Measurements from ENCODE around the gene ARID5B. TPM values are rescaled to one million over a fixed set of nuclear protein-coding genes. Genes with fewer than 3 reads are reported as not detected.

Gene ARID5B
- total and polyA plus RNA-seq, 5 donors from 2014 or later: 58.1 to 169 (median 64.0) TPM

DNA sequence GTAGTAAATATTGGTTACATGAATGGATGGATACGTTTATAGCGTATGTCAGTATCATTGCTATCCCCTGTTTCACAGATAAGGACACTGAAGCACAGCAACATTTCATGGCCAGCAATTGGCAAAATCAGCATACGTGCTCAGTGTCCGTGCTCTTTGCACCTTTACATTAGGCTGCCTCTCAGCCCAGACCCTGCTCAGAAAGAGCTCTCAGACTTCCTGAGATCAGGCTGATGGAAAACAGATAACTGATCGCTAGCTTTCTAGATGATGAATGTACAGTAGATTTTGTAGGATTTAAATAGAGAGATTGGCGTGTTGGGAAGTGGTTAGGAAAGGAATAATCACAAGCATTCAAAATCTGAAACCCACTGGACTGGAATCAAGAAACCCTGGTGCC, 106.7 kb downstream of the ARID5B start:
- H3K4me1 Mint-ChIP-seq: peaks cover 29 to 91% (median 65%) of the 10 kb centered on the region in 4 donors
- no peaks in the 10 kb centered on the region for H3K27me3 ChIP-seq (ENCODE audit: control insufficient read depth, insufficient read depth, low read length)
- H3K4me1 ChIP-seq (ENCODE audit: control insufficient read depth, insufficient read depth, low read length, poor library complexity, severe bottlenecking): peaks cover 18% of the 10 kb centered on the region
- H3K9me3 ChIP-seq (ENCODE audit: control insufficient read depth in 2 of 2, low read length in 2 of 2): no peaks in the 10 kb centered on the region
- no peak for DNase-seq
- peak overlapping the region in 1 of 4 donors; percentile 13 for H3K4me3 Mint-ChIP-seq
- peaks cover 0 to 2% (median 0%) of the 10 kb centered on the region in 7 donors for H3K9me3 Mint-ChIP-seq
- H3K27ac ChIP-seq (ENCODE audit: insufficient read depth, low read length, poor library complexity, severe bottlenecking): no peak overlapping the region
- H3K27me3 Mint-ChIP-seq: no peaks in the 10 kb centered on the region
- peaks cover 70% of the 10 kb centered on the region for H3K36me3 Mint-ChIP-seq
- H3K36me3 ChIP-seq (ENCODE audit: control insufficient read depth, insufficient read depth, low read length): peaks cover 53% of the 10 kb centered on the region
- ATAC-seq (ENCODE audit: low read depth in 2 of 2): no peak
- no peak overlapping the region for H3K4me3 ChIP-seq (ENCODE audit: low read depth, low read length)
- peak overlapping the region in 2 of 3 donors; percentile 24 to 29 for H3K27ac Mint-ChIP-seq

DNA sequence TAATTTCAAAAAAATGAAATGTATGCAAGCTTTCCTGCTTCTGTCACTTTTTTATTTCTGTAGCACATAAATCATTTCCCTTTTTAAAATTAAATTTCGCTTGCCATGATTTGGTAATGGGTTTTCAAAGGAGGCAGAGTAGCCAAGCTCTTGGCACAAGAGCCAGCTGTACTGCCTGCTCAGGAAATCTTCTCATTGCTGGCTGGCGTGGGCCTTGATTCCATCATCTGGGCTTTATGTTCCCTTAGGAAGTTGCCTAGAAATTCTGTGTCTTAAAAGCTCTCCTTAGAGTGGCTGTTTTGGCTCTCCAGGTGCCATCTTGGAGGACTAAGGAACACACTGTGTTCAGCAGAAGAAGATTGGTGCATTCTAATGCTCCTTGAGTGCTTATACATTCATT, 107.4 kb downstream of the ARID5B start:
- ATAC-seq (ENCODE audit: low read depth in 2 of 2): no peak
- H3K4me1 ChIP-seq (ENCODE audit: control insufficient read depth, insufficient read depth, low read length, poor library complexity, severe bottlenecking): peaks cover 18% of the 10 kb centered on the region

DNA sequence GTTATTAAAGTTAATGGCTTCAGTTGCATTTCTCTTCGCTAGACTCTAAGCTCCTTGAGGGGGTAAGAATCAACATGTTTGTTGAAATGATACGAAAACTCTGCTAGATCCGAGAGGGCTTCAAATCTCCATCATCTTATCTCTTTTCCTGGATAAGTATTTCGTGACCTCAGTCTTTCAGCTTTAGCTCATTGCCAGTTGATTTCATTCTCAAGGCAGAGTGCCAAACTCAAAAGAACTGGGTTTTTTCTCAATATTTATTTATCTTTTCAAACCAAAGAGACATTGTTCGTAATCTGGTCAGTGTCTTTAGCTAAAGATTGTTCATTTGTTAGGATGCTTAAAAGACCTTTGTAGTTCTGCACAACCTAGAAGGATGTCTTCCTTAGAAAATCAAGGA, 108.9 kb downstream of the ARID5B start:
- H3K27me3 Mint-ChIP-seq: no peaks in the 10 kb centered on the region
- H3K27me3 ChIP-seq (ENCODE audit: control insufficient read depth, insufficient read depth, low read length): no peaks in the 10 kb centered on the region
- H3K36me3 Mint-ChIP-seq: peaks cover 73% of the 10 kb centered on the region

More for the DNA sequence above, 107.4 kb downstream of the ARID5B start:
- Histone ChIP-seq H3K36me3 (ENCODE audit: control insufficient read depth, insufficient read depth, low read length) (peaks cover 48% of the 10 kb centered on the region), H3K4me3 (ENCODE audit: low read depth, low read length) (no peak overlapping the region), H3K27ac (ENCODE audit: insufficient read depth, low read length, poor library complexity, severe bottlenecking) (no peak overlapping the region), H3K27me3 (ENCODE audit: control insufficient read depth, insufficient read depth, low read length) (no peaks in the 10 kb centered on the region), H3K9me3 (ENCODE audit: control insufficient read depth in 2 of 2, low read length in 2 of 2) (no peaks in the 10 kb centered on the region)
- peaks cover 28 to 83% (median 68%) of the 10 kb centered on the region in 4 donors for H3K4me1 Mint-ChIP-seq
- no peak for DNase-seq
- H3K27me3 Mint-ChIP-seq: no peaks in the 10 kb centered on the region
- H3K4me3 Mint-ChIP-seq: no peak overlapping the region
- H3K9me3 Mint-ChIP-seq: peaks cover 0 to 3% (median 0%) of the 10 kb centered on the region in 7 donors
- peaks cover 74% of the 10 kb centered on the region for H3K36me3 Mint-ChIP-seq
- H3K27ac Mint-ChIP-seq: peak overlapping the region in 1 of 3 donors; percentile 50

DNA sequence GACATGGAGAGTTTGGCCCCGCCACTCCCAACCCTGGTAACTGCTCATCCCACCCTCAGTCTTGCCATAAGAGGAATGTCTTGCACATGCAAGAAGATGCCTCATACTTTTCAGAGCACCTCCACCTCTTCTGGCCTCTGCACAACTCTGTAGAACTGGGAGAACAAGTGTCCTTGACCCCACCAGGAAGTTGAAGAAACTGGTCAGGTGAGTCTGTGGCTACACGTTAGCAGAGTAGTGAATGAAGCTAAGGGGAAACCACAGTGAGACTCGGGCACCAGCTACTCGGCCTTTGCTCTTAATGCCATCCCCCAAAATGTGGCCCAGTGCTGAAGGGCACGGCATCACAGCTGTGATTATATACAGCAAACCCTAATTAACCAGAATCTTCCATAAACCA, 110.1 kb downstream of the ARID5B start:
- Mint-ChIP-seq H3K36me3 (peaks cover 62% of the 10 kb centered on the region), H3K27ac (peak overlapping the region in 2 of 3 donors; percentile 57 to 72), H3K9me3 (peaks cover 0 to 2% (median 0%) of the 10 kb centered on the region in 7 donors), H3K27me3 (no peaks in the 10 kb centered on the region), H3K4me3 (no peak overlapping the region), H3K4me1 (peaks cover 18 to 78% (median 59%) of the 10 kb centered on the region in 4 donors)
- Histone ChIP-seq H3K36me3 (ENCODE audit: control insufficient read depth, insufficient read depth, low read length) (peaks cover 36% of the 10 kb centered on the region), H3K4me3 (ENCODE audit: low read depth, low read length) (no peak overlapping the region), H3K27me3 (ENCODE audit: control insufficient read depth, insufficient read depth, low read length) (no peaks in the 10 kb centered on the region), H3K4me1 (ENCODE audit: control insufficient read depth, insufficient read depth, low read length, poor library complexity, severe bottlenecking) (peaks cover 17% of the 10 kb centered on the region), H3K9me3 (ENCODE audit: control insufficient read depth in 2 of 2, low read length in 2 of 2) (no peaks in the 10 kb centered on the region), H3K27ac (ENCODE audit: insufficient read depth, low read length, poor library complexity, severe bottlenecking) (no peak overlapping the region)
- DNase-seq (no peak), ATAC-seq (ENCODE audit: low read depth in 2 of 2) (no peak)

More for the DNA sequence above, 108.9 kb downstream of the ARID5B start:
- DNase-seq (no peak), ATAC-seq (ENCODE audit: low read depth in 2 of 2) (no peak)
- Mint-ChIP-seq H3K4me1 (peaks cover 20 to 78% (median 61%) of the 10 kb centered on the region in 4 donors), H3K4me3 (no peak overlapping the region), H3K9me3 (peaks cover 0 to 3% (median 0%) of the 10 kb centered on the region in 7 donors), H3K27ac (peak overlapping the region; percentile 12 to 72 (median 48))
- no peak overlapping the region for H3K27ac ChIP-seq (ENCODE audit: insufficient read depth, low read length, poor library complexity, severe bottlenecking)
- H3K36me3 ChIP-seq (ENCODE audit: control insufficient read depth, insufficient read depth, low read length): peaks cover 42% of the 10 kb centered on the region
- H3K4me1 ChIP-seq (ENCODE audit: control insufficient read depth, insufficient read depth, low read length, poor library complexity, severe bottlenecking): peaks cover 11% of the 10 kb centered on the region
- H3K9me3 ChIP-seq (ENCODE audit: control insufficient read depth in 2 of 2, low read length in 2 of 2): no peaks in the 10 kb centered on the region
- no peak overlapping the region for H3K4me3 ChIP-seq (ENCODE audit: low read depth, low read length)

DNA sequence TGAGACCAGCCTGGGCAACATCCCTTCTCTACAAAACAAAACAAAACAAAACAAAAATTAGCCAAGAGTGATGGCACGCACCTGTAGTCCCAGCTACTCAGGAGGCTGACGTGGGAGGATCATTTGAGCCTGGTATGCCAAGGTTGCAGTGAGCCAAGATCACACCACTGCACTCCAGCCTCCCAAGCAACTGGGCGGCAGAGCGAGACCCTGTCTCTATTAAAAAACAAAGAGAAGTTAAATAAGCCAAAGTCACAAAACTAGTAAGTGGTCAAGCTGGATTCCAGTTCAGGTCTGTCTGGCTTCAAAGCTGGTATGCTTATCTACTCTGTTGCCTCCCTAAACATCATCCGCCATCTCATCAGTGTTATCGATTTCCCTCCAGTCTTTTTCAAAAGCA, 110.8 kb downstream of the ARID5B start:
- DNase-seq (no peak), ATAC-seq (ENCODE audit: low read depth in 2 of 2) (no peak)
- no peaks in the 10 kb centered on the region for H3K27me3 ChIP-seq (ENCODE audit: control insufficient read depth, insufficient read depth, low read length)
- H3K9me3 ChIP-seq (ENCODE audit: control insufficient read depth in 2 of 2, low read length in 2 of 2): no peaks in the 10 kb centered on the region
- no peak overlapping the region for H3K4me3 ChIP-seq (ENCODE audit: low read depth, low read length)
- peaks cover 24% of the 10 kb centered on the region for H3K4me1 ChIP-seq (ENCODE audit: control insufficient read depth, insufficient read depth, low read length, poor library complexity, severe bottlenecking)
- Mint-ChIP-seq H3K27ac (peak overlapping the region in 1 of 3 donors; percentile 45), H3K4me1 (peaks cover 24 to 78% (median 59%) of the 10 kb centered on the region in 4 donors), H3K36me3 (peaks cover 58% of the 10 kb centered on the region), H3K27me3 (no peaks in the 10 kb centered on the region), H3K4me3 (no peak overlapping the region), H3K9me3 (peaks cover 0 to 2% (median 0%) of the 10 kb centered on the region in 7 donors)
- H3K27ac ChIP-seq (ENCODE audit: insufficient read depth, low read length, poor library complexity, severe bottlenecking): peak overlapping the region; percentile 5
- H3K36me3 ChIP-seq (ENCODE audit: control insufficient read depth, insufficient read depth, low read length): peaks cover 36% of the 10 kb centered on the region

DNA sequence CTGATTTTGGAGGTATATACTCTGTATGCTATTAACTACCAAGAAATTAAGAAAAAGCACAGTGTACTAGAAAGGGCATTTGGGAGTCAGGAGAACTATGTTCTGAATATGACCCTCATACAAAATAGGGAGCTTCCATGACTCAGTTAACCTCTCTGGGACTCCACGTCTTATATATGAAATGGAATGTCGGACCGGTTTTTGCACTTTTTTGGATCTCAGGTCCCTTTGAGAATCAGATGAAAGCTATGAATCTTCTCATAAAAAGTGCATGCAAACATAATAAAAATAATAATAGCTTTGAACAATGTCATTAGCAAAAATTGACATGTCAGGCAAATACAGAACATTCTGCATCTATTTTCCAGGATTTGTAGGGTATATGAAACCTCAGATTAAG, 113.0 kb downstream of the ARID5B start:
- Mint-ChIP-seq H3K9me3 (peaks cover 0 to 2% (median 0%) of the 10 kb centered on the region in 7 donors), H3K36me3 (peaks cover 47% of the 10 kb centered on the region), H3K27me3 (no peaks in the 10 kb centered on the region), H3K4me1 (peaks cover 33 to 80% (median 65%) of the 10 kb centered on the region in 4 donors), H3K27ac (peak overlapping the region in 2 of 3 donors; percentile 21 to 96), H3K4me3 (peak overlapping the region in 1 of 4 donors; percentile 55)
- ATAC-seq (ENCODE audit: low read depth in 2 of 2) (no peak), DNase-seq (no peak)
- Histone ChIP-seq H3K27ac (ENCODE audit: insufficient read depth, low read length, poor library complexity, severe bottlenecking) (no peak overlapping the region), H3K4me1 (ENCODE audit: control insufficient read depth, insufficient read depth, low read length, poor library complexity, severe bottlenecking) (peaks cover 34% of the 10 kb centered on the region), H3K9me3 (ENCODE audit: control insufficient read depth in 2 of 2, low read length in 2 of 2) (no peaks in the 10 kb centered on the region), H3K4me3 (ENCODE audit: low read depth, low read length) (no peak overlapping the region), H3K27me3 (ENCODE audit: control insufficient read depth, insufficient read depth, low read length) (no peaks in the 10 kb centered on the region), H3K36me3 (ENCODE audit: control insufficient read depth, insufficient read depth, low read length) (peaks cover 28% of the 10 kb centered on the region)

DNA sequence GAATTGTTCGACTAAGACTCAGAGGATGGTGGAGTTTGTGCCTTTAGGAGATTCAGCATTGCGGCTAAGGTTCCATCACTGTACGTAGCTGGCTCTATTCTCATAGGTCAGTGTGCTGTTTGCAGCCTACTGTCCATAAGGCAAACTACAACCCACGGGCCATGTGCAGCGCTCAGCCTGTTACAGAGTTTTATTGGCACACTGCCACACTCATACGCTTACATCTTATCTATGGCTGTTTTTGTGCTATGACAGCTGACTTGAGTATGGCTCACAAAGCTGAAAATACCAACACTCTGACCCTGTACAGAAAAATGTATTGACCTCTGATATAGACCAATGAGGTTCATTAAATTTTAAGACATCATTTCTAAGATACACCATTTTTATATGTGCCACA, 114.5 kb downstream of the ARID5B start:
- H3K27ac ChIP-seq (ENCODE audit: insufficient read depth, low read length, poor library complexity, severe bottlenecking): no peak overlapping the region
- Mint-ChIP-seq H3K27ac (peak overlapping the region; percentile 50 to 83 (median 67)), H3K36me3 (peaks cover 35% of the 10 kb centered on the region)

More for the DNA sequence above, 114.5 kb downstream of the ARID5B start:
- Mint-ChIP-seq H3K4me3 (no peak overlapping the region), H3K9me3 (peaks cover 0 to 2% (median 0%) of the 10 kb centered on the region in 7 donors), H3K4me1 (peaks cover 45 to 80% (median 65%) of the 10 kb centered on the region in 4 donors), H3K27me3 (no peaks in the 10 kb centered on the region)
- Histone ChIP-seq H3K9me3 (ENCODE audit: control insufficient read depth in 2 of 2, low read length in 2 of 2) (no peaks in the 10 kb centered on the region), H3K36me3 (ENCODE audit: control insufficient read depth, insufficient read depth, low read length) (peaks cover 17% of the 10 kb centered on the region), H3K4me3 (ENCODE audit: low read depth, low read length) (peak overlapping the region; percentile 49), H3K4me1 (ENCODE audit: control insufficient read depth, insufficient read depth, low read length, poor library complexity, severe bottlenecking) (peaks cover 49% of the 10 kb centered on the region), H3K27me3 (ENCODE audit: control insufficient read depth, insufficient read depth, low read length) (no peaks in the 10 kb centered on the region)
- no peak for DNase-seq
- no peak for ATAC-seq (ENCODE audit: low read depth in 2 of 2)
